MM.1S (cell line): ENCODE data around the gene PAMR1.

Source experiments
- DNase-seq: peaks from one replicate; pipeline ENCODE4 v3.0.0-alpha.2; 2015
- H2AFZ ChIP-seq: fragments of 300-600 bp; sonication (generic); 2 replicates; pipeline ENCODE4 v1.6.0; 2016; ENCODE audit warnings: antibody characterized with exemption, low read length
- H3F3A ChIP-seq: fragments of 300-600 bp; sonication (generic); 2 replicates; pipeline ENCODE4 v1.6.1; 2016; ENCODE audit warnings: mild to moderate bottlenecking, antibody characterized with exemption, low read length, moderate library complexity, mixed read lengths; ENCODE audit not compliant: insufficient read depth
- H3K27ac ChIP-seq: fragments of 300-600 bp; sonication (generic); 2 replicates; pipeline ENCODE4 v1.5.1; 2016; ENCODE audit warnings: mild to moderate bottlenecking, low read length
- H3K27me3 ChIP-seq: fragments of 300-600 bp; sonication (generic); replicated peaks from 2 replicates; pipeline ENCODE4 v1.6.0; 2016; ENCODE audit warnings: low read length; ENCODE audit not compliant: insufficient read depth
- H3K36me3 ChIP-seq: fragments of 300-600 bp; sonication (generic); replicated peaks from 2 replicates; pipeline ENCODE4 v1.6.1; 2016; ENCODE audit warnings: mild to moderate bottlenecking, low read length, mixed read lengths; ENCODE audit not compliant: insufficient read depth
- H3K4me1 ChIP-seq: fragments of 300-600 bp; sonication (generic); 2 replicates; pipeline ENCODE4 v1.6.1; 2016; ENCODE audit warnings: low read length, mixed read lengths
- H3K4me2 ChIP-seq: fragments of 300-600 bp; sonication (generic); 2 replicates; pipeline ENCODE4 v1.6.0; 2016; ENCODE audit warnings: low read depth, low read length
- H3K4me3 ChIP-seq: fragments of 300-600 bp; sonication (generic); 2 replicates; pipeline ENCODE4 v1.5.1; 2016; ENCODE audit warnings: low read length, mixed read lengths
- H3K79me2 ChIP-seq: fragments of 300-600 bp; sonication (generic); 2 replicates; pipeline ENCODE4 v1.6.1; 2016; ENCODE audit warnings: mixed run types, low read length, mixed read lengths
- H3K9ac ChIP-seq: fragments of 300-600 bp; sonication (generic); 2 replicates; pipeline ENCODE4 v1.6.1; 2016; ENCODE audit warnings: low read length, mixed read lengths
- H3K9me2 ChIP-seq: fragments of 300-600 bp; sonication (generic); replicated peaks from 2 replicates; pipeline ENCODE4 v1.6.1; 2016; ENCODE audit warnings: mild to moderate bottlenecking, low read length, mixed read lengths; ENCODE audit not compliant: insufficient read depth
- H3K9me3 ChIP-seq: fragments of 300-600 bp; sonication (generic); replicated peaks from 2 replicates; pipeline ENCODE4 v1.6.1; 2016; ENCODE audit warnings: mild to moderate bottlenecking, low read length, mixed read lengths; ENCODE audit not compliant: insufficient read depth
- H4K20me1 ChIP-seq: fragments of 300-600 bp; sonication (generic); 2 replicates; pipeline ENCODE4 v1.6.1; 2016; ENCODE audit warnings: mild to moderate bottlenecking, low read length, moderate library complexity, mixed read lengths; ENCODE audit not compliant: insufficient read depth
- EZH2 ChIP-seq: fragments of 300-600 bp; sonication (generic); optimal IDR thresholded peaks from 2 replicates; pipeline ENCODE3; 2017; ENCODE audit warnings: low read depth, mild to moderate bottlenecking, antibody characterized with exemption, low read length, mixed read lengths
- EZH2phosphoT487 ChIP-seq: fragments of 300-600 bp; sonication (generic); IDR thresholded peaks from 2 replicates; pipeline ENCODE4 v1.6.1; 2018; ENCODE audit warnings: antibody characterized with exemption, low read length
- TF ChIP-seq, protein P1 (sequence below): fragments of 300-600 bp; sonication (generic); IDR thresholded peaks from 2 replicates; pipeline ENCODE4 v1.5.1; 2016; ENCODE audit warnings: antibody characterized with exemption, low read length, mixed read lengths

Gene PAMR1

DNA sequence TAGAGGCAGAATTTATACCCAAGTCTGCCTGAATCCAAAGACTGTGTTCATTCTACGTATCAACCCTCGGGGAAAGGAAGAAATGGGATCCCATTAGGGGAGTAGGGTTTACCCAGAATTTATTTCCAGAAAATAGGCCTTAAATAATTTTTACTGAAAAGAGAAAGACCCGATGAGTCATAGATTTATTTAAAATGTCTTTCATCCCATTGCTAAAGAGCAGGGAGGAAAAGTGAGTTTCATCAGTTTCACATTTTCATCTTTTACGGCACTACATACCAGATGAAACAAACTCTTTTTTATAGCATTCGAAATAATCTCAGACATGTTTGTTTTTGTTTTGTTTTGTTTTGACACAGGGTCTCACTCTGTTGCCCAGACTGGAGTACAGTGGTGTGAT is 137.4 kb downstream of the PAMR1 start:
- Histone ChIP-seq H3F3A (no peaks in the 10 kb centered on the region), H3K9me2 (no peaks in the 10 kb centered on the region), H2AFZ (no peak overlapping the region), H3K9me3 (no peaks in the 10 kb centered on the region), H3K27me3 (no peaks in the 10 kb centered on the region), H3K9ac (no peak overlapping the region), H3K4me3 (no peak overlapping the region), H3K27ac (no peak overlapping the region), H4K20me1 (no peaks in the 10 kb centered on the region), H3K79me2 (no peaks in the 10 kb centered on the region), H3K4me1 (no peaks in the 10 kb centered on the region), H3K4me2 (no peak overlapping the region), H3K36me3 (no peaks in the 10 kb centered on the region)
- TF ChIP-seq, protein P1, sequence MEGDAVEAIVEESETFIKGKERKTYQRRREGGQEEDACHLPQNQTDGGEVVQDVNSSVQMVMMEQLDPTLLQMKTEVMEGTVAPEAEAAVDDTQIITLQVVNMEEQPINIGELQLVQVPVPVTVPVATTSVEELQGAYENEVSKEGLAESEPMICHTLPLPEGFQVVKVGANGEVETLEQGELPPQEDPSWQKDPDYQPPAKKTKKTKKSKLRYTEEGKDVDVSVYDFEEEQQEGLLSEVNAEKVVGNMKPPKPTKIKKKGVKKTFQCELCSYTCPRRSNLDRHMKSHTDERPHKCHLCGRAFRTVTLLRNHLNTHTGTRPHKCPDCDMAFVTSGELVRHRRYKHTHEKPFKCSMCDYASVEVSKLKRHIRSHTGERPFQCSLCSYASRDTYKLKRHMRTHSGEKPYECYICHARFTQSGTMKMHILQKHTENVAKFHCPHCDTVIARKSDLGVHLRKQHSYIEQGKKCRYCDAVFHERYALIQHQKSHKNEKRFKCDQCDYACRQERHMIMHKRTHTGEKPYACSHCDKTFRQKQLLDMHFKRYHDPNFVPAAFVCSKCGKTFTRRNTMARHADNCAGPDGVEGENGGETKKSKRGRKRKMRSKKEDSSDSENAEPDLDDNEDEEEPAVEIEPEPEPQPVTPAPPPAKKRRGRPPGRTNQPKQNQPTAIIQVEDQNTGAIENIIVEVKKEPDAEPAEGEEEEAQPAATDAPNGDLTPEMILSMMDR: no peak
- no peak for TF ChIP-seq EZH2
- no peak for TF ChIP-seq EZH2phosphoT487
- no peak for DNase-seq

DNA sequence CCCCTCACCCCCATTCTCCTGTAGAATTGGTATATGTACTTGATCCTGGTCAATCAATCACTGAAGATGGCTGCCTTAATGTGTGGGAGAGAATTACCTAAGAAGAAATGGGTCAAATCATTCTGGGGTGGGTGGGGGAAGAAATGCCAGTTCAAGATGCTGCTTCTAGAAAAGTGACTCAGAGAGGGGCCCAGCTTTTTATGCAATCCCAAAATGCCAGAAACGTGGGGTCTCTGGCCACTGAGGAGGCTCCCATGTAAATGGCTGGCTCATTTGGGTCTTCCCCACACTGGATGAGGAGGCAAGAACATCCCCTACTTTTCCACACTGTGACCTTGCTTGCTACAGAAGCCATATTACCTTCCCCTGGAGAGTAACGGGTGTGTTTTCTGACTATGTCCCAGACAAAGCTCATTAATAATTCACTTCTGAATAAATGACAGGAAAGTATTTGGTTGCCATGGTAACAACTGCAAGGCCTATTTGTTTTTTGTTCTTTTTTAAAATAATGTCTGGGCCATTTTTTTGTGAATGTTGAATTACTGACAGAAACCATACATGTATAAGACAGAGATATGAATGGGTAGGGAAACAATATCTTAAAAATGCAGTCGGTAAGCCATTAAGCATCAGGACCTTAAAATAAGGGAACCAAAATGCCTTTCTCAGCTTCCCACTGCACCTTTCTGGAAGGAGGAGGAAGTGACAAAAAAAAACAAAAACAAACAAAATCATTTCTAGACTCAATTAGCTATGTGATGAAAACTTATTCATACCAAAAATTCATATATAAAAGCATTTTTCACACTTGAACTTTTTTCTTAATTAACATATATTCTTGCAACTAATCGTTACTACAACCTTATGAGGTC is 138.1 kb downstream of the PAMR1 start:
- Histone ChIP-seq H4K20me1 (no peaks in the 10 kb centered on the region), H3K9me3 (no peaks in the 10 kb centered on the region)
- TF ChIP-seq EZH2: no peak
- no peak for TF ChIP-seq EZH2phosphoT487
- TF ChIP-seq, protein P1: no peak

DNA sequence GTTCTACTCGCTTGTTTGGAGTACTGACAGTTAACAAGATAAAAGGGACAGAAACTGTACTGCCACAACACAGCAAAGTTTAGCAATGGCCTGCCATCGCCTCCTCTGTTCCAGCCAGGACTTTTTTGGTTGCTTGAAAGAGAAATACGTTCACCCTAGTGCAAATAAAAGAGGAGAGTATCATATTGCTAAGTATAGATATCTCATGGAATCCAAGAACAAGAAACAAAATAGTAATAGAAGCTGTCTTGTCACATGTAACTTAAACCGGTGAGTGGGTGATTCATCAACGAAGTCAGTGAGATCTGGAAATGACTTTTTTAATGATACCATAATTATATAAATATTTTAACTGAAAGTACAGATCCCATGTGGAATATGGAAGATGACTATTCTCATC is 141.5 kb downstream of the PAMR1 start:
- no peak overlapping the region for H3K27ac ChIP-seq
- no peaks in the 10 kb centered on the region for H3K79me2 ChIP-seq
- no peaks in the 10 kb centered on the region for H3K9me2 ChIP-seq
- no peaks in the 10 kb centered on the region for H3K36me3 ChIP-seq
- H3K27me3 ChIP-seq: no peaks in the 10 kb centered on the region
- no peaks in the 10 kb centered on the region for H3K4me1 ChIP-seq
- TF ChIP-seq EZH2: no peak
- no peak for TF ChIP-seq EZH2phosphoT487
- TF ChIP-seq, protein P1: no peak
- H3K9me3 ChIP-seq: no peaks in the 10 kb centered on the region
- H2AFZ ChIP-seq: no peak overlapping the region
- no peaks in the 10 kb centered on the region for H3F3A ChIP-seq
- no peak for DNase-seq
- H3K9ac ChIP-seq: no peak overlapping the region
- no peak overlapping the region for H3K4me3 ChIP-seq
- no peak overlapping the region for H3K4me2 ChIP-seq
- H4K20me1 ChIP-seq: no peaks in the 10 kb centered on the region

More for the DNA sequence above, 138.1 kb downstream of the PAMR1 start:
- DNase-seq: no peak
- Histone ChIP-seq H3K9me2 (no peaks in the 10 kb centered on the region), H3K4me3 (no peak overlapping the region), H3F3A (no peaks in the 10 kb centered on the region), H3K27ac (no peak overlapping the region), H2AFZ (no peak overlapping the region), H3K27me3 (no peaks in the 10 kb centered on the region), H3K9ac (no peak overlapping the region), H3K36me3 (no peaks in the 10 kb centered on the region), H3K79me2 (no peaks in the 10 kb centered on the region), H3K4me1 (no peaks in the 10 kb centered on the region), H3K4me2 (no peak overlapping the region)
